ENCODE measurements around the gene SLC16A9.

Gene SLC16A9

DNA sequence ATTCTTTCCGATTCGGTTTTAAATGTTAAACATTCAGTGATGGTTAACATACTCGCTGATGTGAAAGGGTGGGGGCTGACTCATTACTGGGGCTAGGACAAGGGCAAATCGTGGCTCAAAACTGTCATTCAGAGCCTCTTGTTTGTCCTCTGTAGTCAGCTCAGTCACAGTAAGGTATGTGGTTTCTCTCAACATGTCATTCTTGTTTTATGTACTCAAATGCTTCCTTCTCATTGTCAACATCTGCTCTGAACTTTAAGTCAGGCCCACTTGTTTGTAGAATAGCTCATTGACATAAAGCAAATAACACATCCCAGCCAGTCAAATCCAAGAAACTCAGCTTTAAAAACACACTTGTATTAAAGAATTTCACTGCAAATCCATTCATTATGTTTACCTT, 7.3 kb downstream of the SLC16A9 start:
- H3K4me3 ChIP-seq (ENCODE audit: low read depth, low read length), result no peak overlapping the region
- no peak for TF ChIP-seq CTCF (IDR thresholded peaks at IDR 0.05; ENCODE audit: borderline replicate concordance, insufficient read depth, low read depth, low read length)

GRCh38 chr10:59700709-59701108, 8.9 kb downstream of the SLC16A9 start:
- peak; percentile 12; the same call in 1 of the 2 replicates for TF ChIP-seq CTCF (IDR thresholded peaks at IDR 0.05; ENCODE audit: borderline replicate concordance, insufficient read depth, low read depth, low read length)
- H3K4me3 ChIP-seq (ENCODE audit: low read depth, low read length), result no peak overlapping the region

GRCh38 chr10:59698326-59698725, 11.3 kb downstream of the SLC16A9 start:
- H3K4me3 ChIP-seq (ENCODE audit: low read depth, low read length), result no peak overlapping the region
- TF ChIP-seq CTCF (IDR thresholded peaks at IDR 0.05; ENCODE audit: borderline replicate concordance, insufficient read depth, low read depth, low read length), result no peak

DNA sequence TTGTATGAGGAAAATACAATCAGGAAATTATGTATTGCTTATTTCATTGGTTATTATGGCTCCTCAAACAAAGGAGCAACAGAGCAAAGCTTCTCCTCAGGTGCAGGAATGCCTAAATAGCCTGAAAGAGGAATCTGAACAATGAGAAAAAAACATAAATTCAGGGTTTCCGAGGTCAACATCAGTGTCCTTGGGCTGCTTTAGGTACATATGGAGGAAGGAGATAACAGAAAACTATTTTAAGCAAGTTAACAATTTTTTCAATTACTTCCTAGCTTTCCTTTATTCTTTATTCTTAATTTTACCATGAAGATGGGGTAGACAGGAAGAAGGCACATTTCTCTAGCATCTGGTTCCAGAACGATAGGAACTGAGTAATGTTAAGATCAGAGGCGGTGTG, 14.0 kb downstream of the SLC16A9 start:
- H3K4me3 ChIP-seq (ENCODE audit: low read depth, low read length), result no peak overlapping the region
- no peak for TF ChIP-seq CTCF (IDR thresholded peaks at IDR 0.05; ENCODE audit: borderline replicate concordance, insufficient read depth, low read depth, low read length)

- H3K4me3 ChIP-seq (ENCODE audit: low read depth, low read length), result no peak overlapping the region
- TF ChIP-seq CTCF (IDR thresholded peaks at IDR 0.05; ENCODE audit: borderline replicate concordance, insufficient read depth, low read depth, low read length), result no peak
These were observed 14.7 kb downstream of the SLC16A9 start for GRCh38 chr10:59694936-59695335.

DNA sequence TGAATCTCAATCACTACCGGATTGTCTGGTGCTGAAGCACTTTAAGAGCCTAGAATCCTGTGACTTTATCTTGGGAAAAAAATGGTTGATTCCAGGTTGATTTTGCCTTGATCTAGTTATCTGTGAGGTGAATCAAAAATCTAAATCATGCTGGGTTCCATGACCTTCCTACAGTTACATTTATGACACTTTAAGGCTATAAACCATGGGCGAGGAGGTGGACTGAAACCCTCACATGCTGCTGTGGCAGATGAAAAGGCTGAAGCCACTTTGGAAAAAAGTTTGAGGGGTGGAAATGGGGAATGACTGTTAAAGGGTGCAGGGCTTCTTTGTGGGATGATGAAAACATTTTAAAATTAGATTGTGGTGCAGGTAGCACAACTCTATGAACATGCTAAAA, 17.5 kb downstream of the SLC16A9 start:
- TF ChIP-seq CTCF (IDR thresholded peaks at IDR 0.05; ENCODE audit: borderline replicate concordance, insufficient read depth, low read depth, low read length), result no peak
- H3K4me3 ChIP-seq (ENCODE audit: low read depth, low read length), result no peak overlapping the region

- no peak overlapping the region for H3K4me3 ChIP-seq (ENCODE audit: low read depth, low read length)
- TF ChIP-seq CTCF (IDR thresholded peaks at IDR 0.05; ENCODE audit: borderline replicate concordance, insufficient read depth, low read depth, low read length), result no peak
These were observed 20.7 kb downstream of the SLC16A9 start for GRCh38 chr10:59688921-59689351.
